ENCODE results near the gene CD300E.
"Not testable (repeated sequence)": the region's sequence is repeated elsewhere in the genome, so short reads cannot be mapped to it uniquely, and the experiment has no call there.

CD300E gene

GRCh38 chr17:74623693-74624093 lies at the start of gene CD300E:
Gene CD300E (minus strand): TSS chr17:74623738. CDS start chr17:74623621, 117 bp downstream.
- DNase-seq (ENCODE audit: low spot score), result no peak

- DNase-seq (ENCODE audit: low spot score), result no peak
Measured at GRCh38 chr17:74671031-74671771, 47.7 kb upstream of the CD300E start.

DNA sequence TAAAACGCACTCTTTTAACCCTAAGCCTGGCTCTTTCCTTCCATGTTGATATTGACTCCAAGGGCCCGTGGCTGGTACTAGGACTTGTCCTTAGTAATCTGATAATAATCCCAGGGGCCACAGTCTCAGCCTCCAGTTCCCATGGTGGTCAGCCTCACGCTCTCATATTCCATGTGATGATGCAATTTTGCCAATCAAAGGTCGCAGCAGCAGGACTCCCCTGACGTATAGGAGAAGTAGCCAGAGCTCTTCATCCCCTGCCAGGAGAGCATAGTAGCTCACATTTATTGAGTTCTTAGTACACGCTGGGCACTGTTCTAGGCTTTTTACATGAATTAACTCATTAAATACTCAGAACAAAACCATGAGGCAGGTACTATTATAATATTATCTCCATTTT lies 46.8 kb upstream of the CD300E start:
- DNase-seq (ENCODE audit: low spot score), result no peak

DNA sequence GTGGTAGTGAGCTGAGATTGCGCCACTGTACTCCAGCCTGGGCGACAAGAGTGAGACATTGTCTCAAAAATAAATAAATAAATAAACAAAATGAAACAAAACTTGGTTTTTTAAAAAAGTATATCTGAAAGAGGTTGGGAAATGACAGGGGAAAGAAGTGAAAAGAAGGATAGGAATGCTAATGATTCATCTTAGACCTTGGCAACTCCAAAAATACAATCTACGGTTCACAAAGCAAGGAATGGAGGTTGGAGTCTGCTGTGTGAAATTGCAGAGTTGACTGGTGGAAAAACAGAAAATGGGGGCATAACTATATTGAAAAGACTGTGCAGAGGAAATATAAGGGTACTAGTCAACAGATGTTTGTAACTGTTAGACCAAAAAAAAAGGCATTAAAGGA lies 40.0 kb upstream of the CD300E start:
- no peak for DNase-seq (ENCODE audit: low spot score)

GRCh38 chr17:74659889-74660288 lies 36.4 kb upstream of the CD300E start:
- no peak for DNase-seq (ENCODE audit: low spot score)

DNA sequence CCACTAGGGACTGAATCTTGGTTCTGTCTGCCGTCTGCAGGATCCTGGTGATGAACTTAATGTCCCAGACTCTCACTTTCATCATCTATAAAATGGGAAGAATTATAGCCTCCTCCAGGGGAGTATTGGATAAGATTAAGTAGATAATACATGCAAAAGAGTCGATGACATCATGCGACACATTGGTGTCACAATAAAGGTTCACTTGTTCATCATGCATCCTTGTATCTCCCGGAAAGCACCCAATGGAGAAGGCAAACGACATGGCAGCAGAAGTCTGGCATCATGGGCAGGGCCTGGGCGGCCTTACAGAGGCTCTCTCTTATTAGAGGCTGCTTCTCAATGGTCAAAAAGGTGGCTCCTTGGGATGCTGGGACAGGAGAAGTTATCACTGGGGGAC lies 35.1 kb upstream of the CD300E start:
- DNase-seq (ENCODE audit: low spot score), result no peak

DNA sequence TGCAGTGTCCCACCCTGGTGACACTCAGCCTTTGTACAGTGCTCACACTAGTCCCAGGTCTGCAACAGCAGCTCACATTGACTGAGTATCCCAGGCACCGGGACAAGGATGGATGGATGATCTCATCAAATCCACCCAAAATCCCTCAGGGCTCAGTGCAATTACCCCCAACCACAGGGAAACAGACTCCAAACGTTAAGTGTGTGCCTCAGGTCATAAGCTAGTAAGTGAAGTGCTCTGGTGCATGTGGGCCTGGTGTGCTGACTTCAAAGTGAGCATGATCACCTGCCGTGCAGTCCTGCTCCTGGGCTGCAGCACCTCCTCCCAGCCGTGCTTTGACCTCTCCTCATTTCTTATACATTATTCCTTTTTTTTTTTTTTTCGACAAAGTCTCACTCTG lies 31.2 kb upstream of the CD300E start:
- DNase-seq (ENCODE audit: low spot score), result no peak

- no peak for DNase-seq (ENCODE audit: low spot score)
Measured at GRCh38 chr17:74652020-74652419, 28.5 kb upstream of the CD300E start.

- DNase-seq (ENCODE audit: low spot score), result no peak
Measured at GRCh38 chr17:74649909-74650308, 26.4 kb upstream of the CD300E start.

GRCh38 chr17:74647871-74648672 lies 24.5 kb upstream of the CD300E start:
- DNase-seq (ENCODE audit: low spot score), result no peak

- no peak for DNase-seq (ENCODE audit: low spot score)
Measured at GRCh38 chr17:74646231-74646630, 22.7 kb upstream of the CD300E start.

GRCh38 chr17:74645010-74645409 lies 21.5 kb upstream of the CD300E start:
- DNase-seq (ENCODE audit: low spot score), result no peak

DNA sequence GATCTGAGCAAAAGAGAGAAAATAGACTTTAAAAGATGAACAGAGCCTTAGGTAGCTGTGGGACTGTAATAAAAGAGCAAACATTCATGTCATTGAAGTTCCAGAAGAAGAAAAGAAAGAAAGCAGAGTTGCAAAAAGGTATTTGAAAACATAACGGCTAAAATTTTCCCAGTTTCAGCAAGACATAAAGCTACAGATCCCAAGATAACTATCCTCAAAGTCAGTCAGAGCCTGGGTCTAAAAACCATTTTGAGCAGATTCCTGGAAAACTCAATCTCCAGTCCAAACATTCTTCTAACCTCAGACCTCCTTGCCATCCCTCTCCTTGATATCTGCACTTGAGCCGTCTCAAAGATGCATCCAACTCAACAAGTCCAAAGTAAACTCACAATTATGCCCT lies 20.9 kb upstream of the CD300E start:
- no peak for DNase-seq (ENCODE audit: low spot score)

DNA sequence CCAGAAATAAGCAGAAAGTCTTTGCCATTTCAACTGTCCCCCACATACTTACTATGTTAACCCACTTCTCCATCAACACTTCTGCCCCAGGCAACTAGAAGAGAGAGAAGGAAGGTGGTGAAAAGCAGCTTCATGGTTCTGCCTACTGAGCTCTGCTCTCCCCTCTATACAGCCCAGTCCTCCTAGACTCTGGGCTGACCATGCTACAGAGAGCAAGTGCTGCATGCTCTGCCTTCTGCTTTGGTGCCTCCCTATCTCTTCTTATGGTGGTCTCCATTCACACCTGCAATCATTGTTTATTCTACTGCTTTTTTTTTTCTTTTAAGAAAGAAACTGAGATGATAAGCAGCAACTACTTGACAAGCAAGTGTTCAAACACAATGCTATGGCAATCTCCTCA lies 20.3 kb upstream of the CD300E start:
- DNase-seq (ENCODE audit: low spot score), result no peak

DNA sequence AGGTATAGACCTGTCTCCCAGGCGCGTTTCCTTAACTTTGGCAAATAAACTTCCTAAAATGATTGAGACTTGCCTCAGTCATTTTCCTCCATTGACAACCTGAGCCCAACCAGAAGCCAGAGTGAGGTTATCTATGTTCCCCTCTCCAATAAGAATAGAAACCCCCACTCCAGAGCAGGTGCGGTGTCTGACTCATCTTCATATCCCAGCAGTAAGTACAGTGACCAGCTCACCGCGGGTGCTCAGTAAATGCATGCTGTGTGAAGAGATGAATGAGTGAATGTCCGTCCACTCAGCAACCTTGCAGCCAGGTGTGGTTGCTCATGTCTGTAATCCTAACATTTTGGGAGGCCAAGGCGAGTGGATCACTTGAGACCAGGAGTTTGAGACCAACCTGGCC lies 19.5 kb upstream of the CD300E start:
- no peak for DNase-seq (ENCODE audit: low spot score)

DNA sequence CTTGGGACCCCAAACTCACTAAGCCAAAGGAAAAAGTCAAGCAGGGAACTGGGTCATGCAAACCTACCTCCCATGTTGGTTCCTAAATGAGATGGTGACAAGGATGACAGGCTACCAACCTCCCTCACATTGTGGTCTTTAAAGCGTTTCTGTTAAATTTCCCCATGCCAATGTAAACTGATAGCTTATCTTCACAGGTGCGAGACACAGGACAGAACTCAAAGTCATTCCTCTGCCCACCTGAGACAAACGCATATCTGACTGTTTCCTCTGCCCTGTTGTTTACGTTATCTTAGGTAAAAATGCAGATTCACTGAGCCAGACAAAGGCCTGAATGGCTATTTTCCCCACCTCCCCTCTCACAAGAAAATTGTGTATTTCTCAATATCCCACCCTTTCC lies 19.0 kb upstream of the CD300E start:
- DNase-seq (ENCODE audit: low spot score), result no peak

- no peak for DNase-seq (ENCODE audit: low spot score)
Measured at GRCh38 chr17:74641958-74642298, 18.4 kb upstream of the CD300E start.

DNA sequence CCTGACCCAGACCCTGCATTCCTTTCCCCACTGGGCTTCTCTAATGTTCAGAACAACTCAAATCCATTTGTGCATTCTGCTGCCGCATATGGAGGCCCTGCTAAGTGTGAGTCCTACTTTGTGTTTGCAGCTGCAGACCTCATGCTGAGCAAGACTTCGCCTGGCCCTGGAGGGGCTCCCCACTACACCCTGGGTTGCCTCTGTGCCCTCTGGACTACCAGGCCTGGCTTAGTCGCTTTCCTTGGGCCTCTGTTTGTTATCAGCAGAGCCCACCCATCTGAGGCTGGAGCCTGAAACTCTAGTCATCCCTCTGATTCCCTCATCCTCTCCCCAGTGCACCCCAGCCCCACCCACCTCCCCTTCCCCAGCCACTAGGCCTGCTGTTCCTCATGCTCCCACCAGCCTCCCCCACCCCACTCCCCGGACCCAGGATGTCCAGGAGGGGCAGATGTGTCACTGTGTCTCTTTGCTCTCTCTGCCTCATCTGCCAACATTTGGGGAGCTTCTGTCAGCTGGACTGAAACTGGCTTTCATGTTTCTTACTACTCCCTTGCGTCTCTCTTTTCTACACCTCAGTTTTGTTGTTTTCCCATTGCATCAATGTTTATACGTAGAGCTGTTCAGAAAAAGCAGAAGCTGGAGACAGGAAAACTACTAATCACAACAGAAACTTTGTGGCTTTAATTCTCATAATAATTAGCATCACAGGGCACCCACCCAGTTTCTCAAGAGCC lies 17.9 kb upstream of the CD300E start:
- DNase-seq (ENCODE audit: low spot score), result no peak

- DNase-seq (ENCODE audit: low spot score), result no peak
Measured at GRCh38 chr17:74639704-74640151, 16.2 kb upstream of the CD300E start.

- no peak for DNase-seq (ENCODE audit: low spot score)
Measured at GRCh38 chr17:74637926-74638325, 14.4 kb upstream of the CD300E start.

- DNase-seq (ENCODE audit: low spot score), result no peak
Measured at GRCh38 chr17:74637265-74637664, 13.7 kb upstream of the CD300E start.

DNA sequence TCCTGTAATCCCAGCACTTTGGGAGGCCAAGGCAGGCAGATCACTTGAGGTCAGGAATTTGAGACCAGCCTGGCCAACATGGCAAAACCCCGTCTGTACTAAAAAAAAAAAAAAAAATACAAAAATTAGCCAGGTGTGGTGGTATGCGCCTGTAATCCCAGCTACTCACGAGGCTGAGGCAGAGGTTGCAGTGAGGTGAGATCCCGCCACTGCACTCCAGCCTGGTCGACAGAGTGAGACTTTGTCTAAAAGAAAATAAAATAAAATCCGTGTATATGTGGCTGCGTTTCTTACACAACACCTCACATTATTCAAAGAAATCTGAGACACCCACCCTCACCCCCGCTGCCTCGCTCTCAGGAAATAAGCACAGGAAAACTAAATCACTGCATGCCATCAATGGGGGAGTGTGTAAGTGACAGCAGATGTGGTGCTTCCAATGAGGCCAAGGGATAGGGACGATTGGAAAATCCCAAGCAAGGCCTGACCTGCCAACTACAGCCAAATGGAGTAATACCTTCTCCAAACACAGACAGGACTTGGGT lies 13.1 kb upstream of the CD300E start:
- not testable (repeated sequence) for DNase-seq (ENCODE audit: low spot score)

DNA sequence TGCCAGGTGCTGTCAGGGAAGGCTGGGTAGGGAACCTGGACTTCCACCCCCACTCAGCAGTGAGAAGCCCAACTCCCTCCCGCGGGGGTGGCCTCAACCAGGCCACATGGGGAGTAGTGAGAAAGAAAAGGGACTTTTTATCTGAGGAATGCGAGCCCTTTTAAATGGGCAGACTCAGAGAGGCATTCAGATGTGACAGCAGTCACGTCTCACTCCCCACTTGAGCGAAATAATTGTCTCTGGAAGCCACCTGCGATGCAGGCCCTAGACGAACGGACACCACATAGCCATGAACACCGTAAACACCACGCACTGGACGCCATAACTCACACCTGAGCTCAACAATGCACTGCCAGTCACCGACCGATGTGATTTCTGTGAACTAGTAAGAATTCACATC lies 11.9 kb upstream of the CD300E start:
- DNase-seq (ENCODE audit: low spot score), result no peak
